GM20000 (cell line): ENCODE data around the gene METTL8.

Experiments
- DNase-seq: peaks from one replicate; pipeline ENCODE4 v3.0.0; 2012; ENCODE audit warnings: low spot score
- TF ChIP-seq, protein P1 (sequence below): IDR thresholded peaks from 2 replicates; pipeline ENCODE4 v1.5.1; 2012; ENCODE audit warnings: mild to moderate bottlenecking, control low read depth; ENCODE audit errors: extremely low read depth, missing control alignments

METTL8 gene

GRCh38 chr2:171287036-171287571 is 146.7 kb downstream of the METTL8 start:
- TF ChIP-seq, protein P1, sequence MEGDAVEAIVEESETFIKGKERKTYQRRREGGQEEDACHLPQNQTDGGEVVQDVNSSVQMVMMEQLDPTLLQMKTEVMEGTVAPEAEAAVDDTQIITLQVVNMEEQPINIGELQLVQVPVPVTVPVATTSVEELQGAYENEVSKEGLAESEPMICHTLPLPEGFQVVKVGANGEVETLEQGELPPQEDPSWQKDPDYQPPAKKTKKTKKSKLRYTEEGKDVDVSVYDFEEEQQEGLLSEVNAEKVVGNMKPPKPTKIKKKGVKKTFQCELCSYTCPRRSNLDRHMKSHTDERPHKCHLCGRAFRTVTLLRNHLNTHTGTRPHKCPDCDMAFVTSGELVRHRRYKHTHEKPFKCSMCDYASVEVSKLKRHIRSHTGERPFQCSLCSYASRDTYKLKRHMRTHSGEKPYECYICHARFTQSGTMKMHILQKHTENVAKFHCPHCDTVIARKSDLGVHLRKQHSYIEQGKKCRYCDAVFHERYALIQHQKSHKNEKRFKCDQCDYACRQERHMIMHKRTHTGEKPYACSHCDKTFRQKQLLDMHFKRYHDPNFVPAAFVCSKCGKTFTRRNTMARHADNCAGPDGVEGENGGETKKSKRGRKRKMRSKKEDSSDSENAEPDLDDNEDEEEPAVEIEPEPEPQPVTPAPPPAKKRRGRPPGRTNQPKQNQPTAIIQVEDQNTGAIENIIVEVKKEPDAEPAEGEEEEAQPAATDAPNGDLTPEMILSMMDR: no peak
- DNase-seq: no peak

DNA sequence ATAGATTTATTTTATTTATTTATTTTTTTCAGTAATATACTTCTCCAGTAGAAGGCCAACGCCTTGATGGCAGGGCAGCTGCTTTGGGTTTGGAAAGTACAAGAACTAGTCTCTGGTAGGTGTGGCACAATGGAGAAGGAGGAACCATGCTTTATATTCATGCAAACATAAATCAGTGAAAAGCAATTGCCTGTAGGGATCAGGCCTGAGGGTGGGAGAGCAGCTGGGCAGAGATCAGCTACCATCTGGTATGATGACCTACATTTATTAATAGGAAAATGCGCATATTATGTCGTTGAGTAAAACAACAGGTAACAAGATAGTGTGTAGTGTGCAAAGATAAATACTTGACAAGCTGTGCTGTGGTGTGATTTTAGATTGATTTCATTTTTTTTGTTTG is 152.7 kb downstream of the METTL8 start:
- TF ChIP-seq, protein P1: no peak
- no peak for DNase-seq

DNA sequence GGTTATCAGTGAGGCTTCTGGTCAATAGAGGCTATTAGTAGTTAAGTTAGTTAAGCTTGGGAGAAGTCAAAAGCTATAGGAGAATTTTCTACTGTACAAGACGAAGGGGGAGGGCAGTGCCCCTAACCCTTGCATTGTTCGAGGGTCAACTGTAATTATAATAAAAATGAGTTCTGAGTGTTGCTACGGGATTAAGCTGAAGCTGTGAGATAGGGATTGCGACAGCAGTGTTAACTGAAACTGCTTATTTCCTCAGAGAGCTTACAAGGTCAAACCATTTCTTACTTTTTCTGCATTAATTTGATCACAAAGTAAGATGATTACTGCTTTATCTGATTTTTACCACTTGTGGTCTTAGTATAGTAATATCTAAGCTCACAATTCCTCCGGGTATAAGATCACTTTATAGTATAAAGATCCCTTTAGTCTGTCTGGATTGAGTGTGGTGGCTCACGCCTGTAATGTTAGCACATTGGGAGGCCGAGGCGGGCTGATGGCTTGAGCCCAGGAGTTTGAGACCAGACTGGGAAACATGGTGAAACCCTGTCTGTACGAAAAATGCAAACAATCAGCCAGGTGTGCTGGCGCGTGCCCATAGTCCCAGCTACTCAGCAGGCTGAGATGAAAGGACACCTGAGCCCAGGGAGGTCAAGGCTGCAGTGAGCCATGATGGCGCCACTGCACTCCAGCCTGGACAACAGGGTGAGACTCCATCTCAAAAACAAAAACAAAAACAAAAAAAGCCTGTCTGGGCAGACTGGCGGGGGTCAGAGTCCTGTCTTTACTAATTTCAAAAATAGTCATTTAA is 153.6 kb downstream of the METTL8 start:
- TF ChIP-seq, protein P1: no peak
- DNase-seq: no peak

DNA sequence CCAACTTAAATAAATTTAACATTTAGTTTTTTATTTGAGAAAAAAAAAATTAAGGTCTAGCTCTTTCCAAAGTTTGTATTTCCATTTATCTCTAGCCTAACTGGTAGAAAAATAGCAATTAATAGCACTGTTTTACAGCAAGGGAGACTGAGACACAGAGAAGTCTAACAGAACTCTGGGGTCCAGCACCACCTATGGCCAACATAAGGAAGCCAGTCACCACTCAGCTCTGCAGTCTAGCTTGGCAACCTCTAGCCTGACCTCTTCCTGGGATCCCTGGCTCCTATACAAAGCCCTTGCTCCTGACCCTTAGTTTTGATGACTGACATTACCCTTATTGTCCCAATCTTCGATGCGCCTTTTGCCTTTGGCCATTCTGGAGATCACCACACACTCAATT is 159.0 kb downstream of the METTL8 start:
- TF ChIP-seq, protein P1: no peak
- no peak for DNase-seq

DNA sequence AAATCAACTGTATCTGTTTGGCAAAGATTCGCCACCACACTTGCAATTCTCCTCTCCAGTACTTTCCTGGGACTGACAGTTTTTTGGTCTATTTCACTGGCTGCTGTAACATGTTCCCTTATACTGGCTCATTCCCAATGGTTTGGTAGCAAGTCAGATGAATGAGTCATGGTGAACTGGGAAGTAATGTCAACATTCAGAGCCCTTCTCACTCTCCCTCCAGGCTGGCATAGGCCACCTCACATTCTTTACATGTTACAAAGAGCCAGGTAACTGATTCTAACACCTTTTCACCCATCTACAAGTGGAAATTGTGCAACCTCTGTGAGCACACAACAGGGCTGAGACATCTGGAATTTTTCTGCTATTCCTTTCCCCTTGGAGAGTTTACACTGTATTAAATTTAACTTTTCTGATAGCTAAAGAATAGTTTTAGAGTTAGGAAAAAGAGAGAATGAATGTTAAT is 161.8 kb downstream of the METTL8 start:
- no peak for DNase-seq
- TF ChIP-seq, protein P1: no peak

GRCh38 chr2:171271386-171271785 is 162.4 kb downstream of the METTL8 start:
- TF ChIP-seq, protein P1: no peak

GRCh38 chr2:171267855-171268629 is 165.7 kb downstream of the METTL8 start:
- TF ChIP-seq, protein P1: no peak

More at GRCh38 chr2:171271386-171271785, 162.4 kb downstream of the METTL8 start:
- no peak for DNase-seq

More at GRCh38 chr2:171267855-171268629, 165.7 kb downstream of the METTL8 start:
- DNase-seq: no peak
